ENCODE results near the gene COL4A1.

Gene COL4A1

GRCh38 chr13:110289174-110289573, 17.8 kb downstream of the COL4A1 start:
- DNase-seq, result no peak

- DNase-seq, result no peak
These were observed 19.8 kb downstream of the COL4A1 start for GRCh38 chr13:110286833-110287819.

- no peak for DNase-seq
These were observed 20.7 kb downstream of the COL4A1 start for GRCh38 chr13:110285991-110286832.

- no peak for DNase-seq
These were observed 22.0 kb downstream of the COL4A1 start for GRCh38 chr13:110284779-110285484.

GRCh38 chr13:110283736-110284517, 23.0 kb downstream of the COL4A1 start:
- no peak for DNase-seq

GRCh38 chr13:110282316-110282841, 24.6 kb downstream of the COL4A1 start:
- DNase-seq, result no peak

- DNase-seq, result no peak
These were observed 25.2 kb downstream of the COL4A1 start for GRCh38 chr13:110281736-110282135.

GRCh38 chr13:110280985-110281688, 25.8 kb downstream of the COL4A1 start:
- DNase-seq, result no peak

GRCh38 chr13:110280231-110280813, 26.6 kb downstream of the COL4A1 start:
- DNase-seq, result no peak

GRCh38 chr13:110279684-110280083, 27.3 kb downstream of the COL4A1 start:
- no peak for DNase-seq

- DNase-seq, result no peak
These were observed 28.1 kb downstream of the COL4A1 start for GRCh38 chr13:110278859-110279258.

- DNase-seq, result no peak
These were observed 29.5 kb downstream of the COL4A1 start for GRCh38 chr13:110277357-110277975.

- no peak for DNase-seq
These were observed 30.4 kb downstream of the COL4A1 start for GRCh38 chr13:110276553-110276950.

GRCh38 chr13:110275931-110276552, 30.9 kb downstream of the COL4A1 start:
- no peak for DNase-seq

GRCh38 chr13:110274687-110275086, 32.3 kb downstream of the COL4A1 start:
- DNase-seq, result no peak

GRCh38 chr13:110273254-110273653, 33.7 kb downstream of the COL4A1 start:
- no peak for DNase-seq

GRCh38 chr13:110272651-110273050, 34.3 kb downstream of the COL4A1 start:
- no peak for DNase-seq

- no peak for DNase-seq
These were observed 34.7 kb downstream of the COL4A1 start for GRCh38 chr13:110272227-110272626.

- no peak for DNase-seq
These were observed 35.6 kb downstream of the COL4A1 start for GRCh38 chr13:110271313-110271712.

GRCh38 chr13:110270507-110270906, 36.5 kb downstream of the COL4A1 start:
- no peak for DNase-seq

All from NCI-H510A (cell line).